Pancreas (tissue), 10 donors: ENCODE measurements around the gene HS2ST1. TPM values are rescaled to one million over a fixed set of nuclear protein-coding genes. Genes with fewer than 3 reads are reported as not detected.
"Not testable (repeated sequence)": the region's sequence is repeated elsewhere in the genome, so short reads cannot be mapped to it uniquely, and the experiment has no call there.

Experiments used
- ATAC-seq, 4 donors: fragments of 200-7000 bp; cut with Tn5 transposase; one replicate each; pipeline versions ENCODE4 v1.8.0 to v1.9.1; 2020; ENCODE audit warnings: mild to moderate bottlenecking in 4 of 4, moderate library complexity in 4 of 4
- DNase-seq, 6 donors: peaks; one replicate each; pipeline ENCODE4 v3.0.0-alpha.2; 2020
- FAIRE-seq: peaks from 2 replicates; lab custom pipeline; 2012; peaks lifted over from hg19 to GRCh38; lab: Jason Lieb, UNC
- H3K27ac ChIP-seq, 4 donors: fragments of 200-600 bp; sonication (generic); 1 replicate in 3 of 4; 2 replicates in 1 of 4; pipeline versions ENCODE4 v1.5.0 to v1.8.0; 2020
- H3K27me3 ChIP-seq, 4 donors: fragments of 200-600 bp; one replicate each; pipeline ENCODE4 v1.8.0; 2021
- H3K36me3 ChIP-seq, 3 donors: fragments of 200-600 bp; sonication (generic) in 1 of 3; one replicate each; pipeline versions ENCODE4 v1.5.0 to v1.8.0; 2020 to 2021
- H3K4me1 ChIP-seq, 3 donors: fragments of 200-600 bp; one replicate each; pipeline ENCODE4 v1.8.0; 2021
- H3K4me3 ChIP-seq, 4 donors: fragments of 200-600 bp; sonication (generic) in 2 of 4; one replicate each; pipeline versions ENCODE4 v1.5.0 to v1.8.0; 2020 to 2021
- H3K9me3 ChIP-seq, 4 donors: fragments of 200-600 bp; one replicate each; pipeline ENCODE4 v1.8.0; 2021
- WGBS, 2 donors: extraction: QIAGEN DNeasy Blood & Tissue Kit; methylation state at CpG; one replicate each; pipeline ENCODE4 v1.1.7; 2013; 5-methylcytosine and 5-hydroxymethylcytosine counted together
- intact Hi-C, 3 donors: fragments of 100-400 bp; cut with DNase I; formaldehyde crosslinking; loops; one replicate each; pipeline versions ENCODE4 v1.11.1 to v1.14.2; 2022
- polyA plus RNA-seq, 2 donors: library from polyadenylated mRNA; stranded (reverse); fragments of 200-250 nt; gene quantifications; one replicate each; pipeline ENCODE4 v1.2.3, GENCODE V29; 2013
- total RNA-seq, 6 donors: library from RNA; stranded (reverse); fragmentation: NEBNext Ultra II Directional in 4 of 6; extraction: Animal tissue kit (Norgen Biotek cat#: 25700) in 4 of 6; gene quantifications; one replicate each; pipeline versions ENCODE4 v1.2.1 to v1.2.4, GENCODE V29; 2021 to 2023
- TF ChIP-seq, protein P1 (sequence below), 4 donors: fragments of 200-600 bp; sonication (generic) in 3 of 4; IDR thresholded peaks; one replicate each; pipeline versions ENCODE4 v1.5.0 to v1.8.0; 2021; ENCODE audit warnings: antibody characterized with exemption in 4 of 4
- donor health status: healthy with polysubstance abuse.
- donor health status: DM: no; HTN: no; CAD: no; lungs with moderate emphysema.
- donor health status: DM: no; HTN: no; CAD: no.
- donor health status: control.
- donor health status: control.
- donor health status: Bipolar disorder and iron deficiency.
- donor health status: DM: yes; HTN: yes; CAD: no.
- donor health status: DM: no; HTN: no; CAD: no.
- donor health status: DM: no; HTN: no; CAD: no.
- donor health status: DM: yes; HTN: yes; CAD: no.

The HS2ST1 gene
- total and polyA plus RNA-seq, 8 donors, result 2.8 to 16.1 (median 10.9) TPM

- TF ChIP-seq, protein P1, sequence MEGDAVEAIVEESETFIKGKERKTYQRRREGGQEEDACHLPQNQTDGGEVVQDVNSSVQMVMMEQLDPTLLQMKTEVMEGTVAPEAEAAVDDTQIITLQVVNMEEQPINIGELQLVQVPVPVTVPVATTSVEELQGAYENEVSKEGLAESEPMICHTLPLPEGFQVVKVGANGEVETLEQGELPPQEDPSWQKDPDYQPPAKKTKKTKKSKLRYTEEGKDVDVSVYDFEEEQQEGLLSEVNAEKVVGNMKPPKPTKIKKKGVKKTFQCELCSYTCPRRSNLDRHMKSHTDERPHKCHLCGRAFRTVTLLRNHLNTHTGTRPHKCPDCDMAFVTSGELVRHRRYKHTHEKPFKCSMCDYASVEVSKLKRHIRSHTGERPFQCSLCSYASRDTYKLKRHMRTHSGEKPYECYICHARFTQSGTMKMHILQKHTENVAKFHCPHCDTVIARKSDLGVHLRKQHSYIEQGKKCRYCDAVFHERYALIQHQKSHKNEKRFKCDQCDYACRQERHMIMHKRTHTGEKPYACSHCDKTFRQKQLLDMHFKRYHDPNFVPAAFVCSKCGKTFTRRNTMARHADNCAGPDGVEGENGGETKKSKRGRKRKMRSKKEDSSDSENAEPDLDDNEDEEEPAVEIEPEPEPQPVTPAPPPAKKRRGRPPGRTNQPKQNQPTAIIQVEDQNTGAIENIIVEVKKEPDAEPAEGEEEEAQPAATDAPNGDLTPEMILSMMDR (IDR thresholded peaks at IDR 0.05), result no peak
- ATAC-seq, result no peak
- H3K36me3 ChIP-seq, result no peaks in the 10 kb centered on the region
- no peaks in the 10 kb centered on the region for H3K4me1 ChIP-seq
- H3K27me3 ChIP-seq, result no peaks in the 10 kb centered on the region
- no peak overlapping the region for H3K27ac ChIP-seq
- no peak overlapping the region for H3K4me3 ChIP-seq
- no peak for FAIRE-seq
- no peak for DNase-seq
- no peaks in the 10 kb centered on the region for H3K9me3 ChIP-seq
- intact Hi-C loops, result no loop called here
Observed at GRCh38 chr1:86987446-86987845, 73.0 kb downstream of the HS2ST1 start.

DNA sequence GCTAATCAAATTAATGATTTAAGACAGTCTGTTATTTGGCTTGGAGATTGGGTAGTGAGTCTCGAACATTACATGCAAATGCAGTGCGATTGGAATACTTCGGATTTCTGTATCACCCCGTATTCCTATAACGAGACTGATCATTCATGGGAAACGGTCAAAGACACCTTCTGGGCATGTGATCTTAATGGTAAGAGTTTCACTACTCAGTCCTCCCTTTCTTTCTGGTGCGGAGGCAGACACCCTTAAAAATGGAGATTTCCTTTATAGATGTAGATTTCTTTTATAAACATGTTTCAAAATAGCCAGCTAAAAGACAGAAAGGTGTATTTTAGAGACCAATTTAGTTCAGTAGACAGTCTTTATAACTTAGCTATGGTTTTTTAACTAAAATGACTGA, 74.4 kb downstream of the HS2ST1 start:
- WGBS, 2 donors, result 95% methylated on average over 7 of the region's 7 CpGs
- Histone ChIP-seq H3K27ac (no peak overlapping the region), H3K9me3 (no peaks in the 10 kb centered on the region), H3K4me3 (no peak overlapping the region), H3K36me3 (no peaks in the 10 kb centered on the region), H3K4me1 (peaks cover 0 to 2% (median 0%) of the 10 kb centered on the region in 3 donors), H3K27me3 (no peaks in the 10 kb centered on the region)
- ATAC-seq, result no peak
- intact Hi-C loops, result no loop called here
- TF ChIP-seq, protein P1 (IDR thresholded peaks at IDR 0.05), result no peak
- DNase-seq, result no peak
- no peak for FAIRE-seq

GRCh38 chr1:86989690-86990089, 75.3 kb downstream of the HS2ST1 start:
- H3K4me1 ChIP-seq, H3K36me3 ChIP-seq, intact Hi-C loops, ATAC-seq, FAIRE-seq, H3K27ac ChIP-seq, H3K27me3 ChIP-seq, H3K4me3 ChIP-seq, H3K9me3 ChIP-seq, DNase-seq: not testable (repeated sequence)
- WGBS, 2 donors, result 55 to 56% methylated on average over 3 of the region's 3 CpGs

DNA sequence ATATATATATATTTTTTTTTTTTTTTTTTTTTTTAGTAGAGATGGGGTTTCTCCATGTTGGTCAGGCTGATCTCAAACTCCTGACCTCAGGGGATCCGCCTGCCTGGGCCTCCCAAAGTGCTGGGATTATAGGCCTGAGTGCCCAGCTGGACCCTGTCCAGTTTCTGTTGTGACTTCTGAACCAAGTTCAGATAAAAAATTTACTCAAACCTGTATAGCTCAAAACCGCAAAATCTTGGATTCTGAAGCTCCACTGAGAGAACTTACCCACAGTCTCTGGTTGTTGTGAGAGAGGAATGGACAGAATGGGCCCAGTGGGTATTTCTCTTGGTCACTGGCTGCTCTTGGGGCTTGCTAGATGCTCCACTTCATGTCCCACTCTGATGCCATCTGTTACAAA, 76.4 kb downstream of the HS2ST1 start:
- Histone ChIP-seq H3K36me3 (no peaks in the 10 kb centered on the region), H3K9me3 (no peaks in the 10 kb centered on the region), H3K4me1 (peaks cover 0 to 2% (median 0%) of the 10 kb centered on the region in 3 donors), H3K27me3 (no peaks in the 10 kb centered on the region), H3K4me3 (no peak overlapping the region), H3K27ac (no peak overlapping the region)
- ATAC-seq, result no peak
- TF ChIP-seq, protein P1 (IDR thresholded peaks at IDR 0.05), result no peak
- FAIRE-seq, result no peak
- intact Hi-C loops, result no loop called here
- DNase-seq, result no peak
- WGBS, 2 donors, result 93 to 96% methylated on average over 2 of the region's 2 CpGs

GRCh38 chr1:86991549-86992186, 77.2 kb downstream of the HS2ST1 start:
- no peaks in the 10 kb centered on the region for H3K9me3 ChIP-seq
- ATAC-seq (no peak), FAIRE-seq (no peak), DNase-seq (no peak)
- TF ChIP-seq, protein P1 (IDR thresholded peaks at IDR 0.05), result no peak
- peaks cover 0 to 2% (median 0%) of the 10 kb centered on the region in 3 donors for H3K4me1 ChIP-seq
- no peaks in the 10 kb centered on the region for H3K27me3 ChIP-seq
- WGBS, 2 donors, result 93 to 99% methylated on average over 6 of the region's 6 CpGs
- no peak overlapping the region for H3K4me3 ChIP-seq
- intact Hi-C loops, result no loop called here
- H3K27ac ChIP-seq, result no peak overlapping the region
- H3K36me3 ChIP-seq, result no peaks in the 10 kb centered on the region
